Thyroid gland (tissue), 4 donors: ENCODE measurements around the gene HPDL. TPM values are rescaled to one million over a fixed set of nuclear protein-coding genes. Genes with fewer than 3 reads are reported as not detected.
A peak's percentile ranks its signal among the peaks of the same experiment; 100 is the strongest.

ENCODE experiments used
- DNase-seq, 2 donors: peaks; one replicate each; pipeline ENCODE4 v3.0.0-alpha.2; 2019
- H3K27ac ChIP-seq, 3 donors: fragments of 200-600 bp; sonication (generic); 1 replicate in 2 of 3; 2 replicates in 1 of 3; pipeline ENCODE4 v1.5.1; 2016 to 2019; ENCODE audit warnings: mild to moderate bottlenecking in 1 of 3, moderate library complexity in 1 of 3
- H3K27me3 ChIP-seq: fragments of 200-600 bp; sonication (generic); one replicate; pipeline ENCODE4 v1.5.1; 2019
- H3K36me3 ChIP-seq, 2 donors: fragments of 200-600 bp; sonication (generic); one replicate each; pipeline ENCODE4 v1.5.1; 2016 to 2019
- H3K4me1 ChIP-seq, 2 donors: fragments of 200-600 bp; sonication (generic); one replicate each; pipeline ENCODE4 v1.5.1; 2017 to 2019
- H3K4me3 ChIP-seq, 3 donors: fragments of 200-600 bp; sonication (generic); replicated peaks in 1 of 3; 1 replicate in 2 of 3; 2 replicates in 1 of 3; pipeline ENCODE4 v1.5.1; 2016; ENCODE audit warnings: mild to moderate bottlenecking in 1 of 3
- H3K9me3 ChIP-seq: fragments of 200-600 bp; sonication (generic); one replicate; pipeline ENCODE4 v1.5.1; 2017
- CTCF ChIP-seq, 6 experiments: fragments of 200-600 bp in 3 of 6; fragments of 450-650 bp in 3 of 6; sonication (generic) in 3 of 6; IDR thresholded peaks; one replicate each; pipeline ENCODE4 v1.5.1; 2016 to 2019; ENCODE audit warnings: antibody characterized with exemption in 6 of 6, mild to moderate bottlenecking in 2 of 6, inconsistent platforms in 1 of 6, moderate library complexity in 1 of 6
- POLR2A ChIP-seq, 2 donors: fragments of 450-650 bp; IDR thresholded peaks; one replicate each; pipeline ENCODE4 v1.6.1; 2017; ENCODE audit warnings: antibody characterized with exemption in 2 of 2, mild to moderate bottlenecking in 2 of 2, moderate library complexity in 1 of 2
- WGBS, 2 donors: methylation state at CpG; one replicate each; pipeline ENCODE4 v1.1.5; 2017; 5-methylcytosine and 5-hydroxymethylcytosine counted together
- intact Hi-C: fragments of 100-400 bp; cut with DNase I; formaldehyde crosslinking; loops from one replicate; pipeline ENCODE4 v1.15.1; 2023
- total RNA-seq, 4 donors: library from RNA; depleted of rRNA; stranded (reverse); fragments of >200 nt; gene quantifications; one replicate each; pipeline ENCODE4 v1.2.3, GENCODE V29; 2016

HPDL gene
- total RNA-seq, 4 donors from 2014 or later: 0.27 to 3.5 (median 1.1) TPM

DNA sequence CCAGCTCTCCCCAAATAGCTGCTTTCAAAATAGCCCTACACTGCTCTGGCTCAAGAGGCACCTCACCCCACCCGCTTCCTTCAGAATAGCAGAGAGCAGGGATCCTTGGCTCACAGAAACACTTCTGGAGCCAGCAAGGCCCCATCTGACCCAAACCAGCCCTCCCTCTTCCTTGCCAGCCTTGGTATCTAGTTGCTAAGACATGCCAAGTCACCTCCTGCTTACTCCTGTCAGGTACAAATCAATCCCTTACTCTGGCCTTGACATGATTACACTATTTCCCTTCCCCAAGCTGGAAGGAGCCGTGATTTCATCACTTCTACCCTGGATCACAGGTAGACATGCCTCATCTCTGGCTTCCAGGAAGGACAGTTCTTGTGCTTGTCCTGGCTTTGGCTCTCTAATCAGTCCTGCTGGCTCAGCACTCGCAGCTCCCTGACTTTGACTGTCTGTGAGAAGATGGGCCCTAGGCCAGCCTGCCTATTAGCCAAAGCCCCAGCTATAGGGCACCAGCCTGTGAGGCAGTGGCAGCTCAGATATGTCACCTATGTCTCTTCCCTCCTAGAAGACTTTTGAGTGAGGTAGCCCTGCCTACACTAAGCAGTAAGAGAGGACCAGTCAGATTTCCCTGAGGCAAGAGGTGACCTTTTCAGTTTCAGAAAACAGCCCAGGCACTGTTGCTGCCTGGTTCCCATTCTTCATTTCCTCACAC, 22.4 kb downstream of the HPDL start:
- H3K4me3 ChIP-seq: no peak overlapping the region
- no peaks in the 10 kb centered on the region for H3K9me3 ChIP-seq
- no peaks in the 10 kb centered on the region for H3K27me3 ChIP-seq
- WGBS, 2 donors: 24 to 26% methylated on average over 3 of the region's 3 CpGs
- H3K4me1 ChIP-seq: peaks cover 18 to 42% of the 10 kb centered on the region in 2 donors
- intact Hi-C loops: no loop called here
- peak; percentile 85 for DNase-seq
- peak overlapping the region; percentile 61 to 90 (median 76) for H3K27ac ChIP-seq
- H3K36me3 ChIP-seq: peaks cover 2 to 4% of the 10 kb centered on the region in 2 donors
- no peak for TF ChIP-seq POLR2A (IDR thresholded peaks at IDR 0.05)
- no peak for TF ChIP-seq CTCF (IDR thresholded peaks at IDR 0.05)

- no peaks in the 10 kb centered on the region for H3K9me3 ChIP-seq
- DNase-seq: no peak
- H3K4me1 ChIP-seq: peaks cover 18 to 42% of the 10 kb centered on the region in 2 donors
- no peak overlapping the region for H3K4me3 ChIP-seq
- H3K27me3 ChIP-seq: no peaks in the 10 kb centered on the region
- no peak overlapping the region for H3K27ac ChIP-seq
- H3K36me3 ChIP-seq: no peaks in the 10 kb centered on the region
- WGBS, 2 donors: 87 to 89% methylated on average over 5 of the region's 5 CpGs
- no peak for TF ChIP-seq CTCF (IDR thresholded peaks at IDR 0.05)
- no peak for TF ChIP-seq POLR2A (IDR thresholded peaks at IDR 0.05)
- intact Hi-C loops: no loop called here
Observed at GRCh38 chr1:45351508-45351907, 24.8 kb downstream of the HPDL start.

GRCh38 chr1:45353685-45354084, 27.0 kb downstream of the HPDL start:
- H3K36me3 ChIP-seq: no peaks in the 10 kb centered on the region
- DNase-seq: no peak
- no peak overlapping the region for H3K4me3 ChIP-seq
- no peaks in the 10 kb centered on the region for H3K9me3 ChIP-seq
- peaks cover 7 to 22% of the 10 kb centered on the region in 2 donors for H3K4me1 ChIP-seq
- H3K27me3 ChIP-seq: no peaks in the 10 kb centered on the region
- TF ChIP-seq POLR2A (IDR thresholded peaks at IDR 0.05) (no peak), CTCF (IDR thresholded peaks at IDR 0.05) (no peak)
- 87 to 90% methylated on average over 2 of the region's 2 CpGs for WGBS, 2 donors
- intact Hi-C loops: no loop called here
- H3K27ac ChIP-seq: no peak overlapping the region

GRCh38 chr1:45354838-45355237, 28.1 kb downstream of the HPDL start:
- 88 to 96% methylated on average over 4 of the region's 4 CpGs for WGBS, 2 donors
- H3K27me3 ChIP-seq: no peaks in the 10 kb centered on the region
- no peaks in the 10 kb centered on the region for H3K36me3 ChIP-seq
- no peaks in the 10 kb centered on the region for H3K9me3 ChIP-seq
- no peak for DNase-seq
- H3K4me1 ChIP-seq: peaks cover 0 to 13% of the 10 kb centered on the region in 2 donors
- intact Hi-C loops: loop anchor here (5.0 kb wide), 1 partner anchor 217 kb away; no protein-coding TSS in a partner anchor
- TF ChIP-seq POLR2A (IDR thresholded peaks at IDR 0.05) (no peak), CTCF (IDR thresholded peaks at IDR 0.05) (no peak)
- no peak overlapping the region for H3K4me3 ChIP-seq
- no peak overlapping the region for H3K27ac ChIP-seq

GRCh38 chr1:45355683-45356082, 29.0 kb downstream of the HPDL start:
- H3K36me3 ChIP-seq: no peaks in the 10 kb centered on the region
- WGBS, 2 donors: 61 to 65% methylated on average over 2 of the region's 2 CpGs

More at GRCh38 chr1:45355683-45356082, 29.0 kb downstream of the HPDL start:
- H3K27me3 ChIP-seq: no peaks in the 10 kb centered on the region
- no peak overlapping the region for H3K27ac ChIP-seq
- H3K9me3 ChIP-seq: no peaks in the 10 kb centered on the region
- no peak for TF ChIP-seq POLR2A (IDR thresholded peaks at IDR 0.05)
- no peak for TF ChIP-seq CTCF (IDR thresholded peaks at IDR 0.05)
- intact Hi-C loops: loop anchor here (5.0 kb wide), 1 partner anchor 217 kb away; no protein-coding TSS in a partner anchor
- peaks cover 5 to 13% of the 10 kb centered on the region in 2 donors for H3K4me1 ChIP-seq
- H3K4me3 ChIP-seq: no peak overlapping the region
- no peak for DNase-seq
